Thoracic aorta (tissue), 2 donors: Measurements from ENCODE around the gene SEC24D. TPM values are rescaled to one million over a fixed set of nuclear protein-coding genes. Genes with fewer than 3 reads are reported as not detected.
"Not testable (repeated sequence)": the region's sequence is repeated elsewhere in the genome, so short reads cannot be mapped to it uniquely, and the experiment has no call there.

Source experiments
- ATAC-seq: fragments of 150-250 bp; one replicate; pipeline ENCODE4 v1.8.0; 2017; ENCODE audit warnings: low read depth; ENCODE audit not compliant: insufficient number of reproducible peaks, low FRiP score
- DNase-seq: peaks from one replicate; pipeline ENCODE4 v3.0.0-alpha.2; 2020; ENCODE audit warnings: low spot score
- H3K27ac ChIP-seq, 2 donors: fragments of 200-600 bp; sonication (generic); 1 replicate in 1 of 2; 2 replicates in 1 of 2; pipeline ENCODE4 v1.5.1; 2016; ENCODE audit warnings: mild to moderate bottlenecking in 2 of 2, moderate library complexity in 2 of 2
- H3K27me3 ChIP-seq: fragments of 200-600 bp; sonication (generic); replicated peaks from 2 replicates; pipeline ENCODE4 v1.6.0; 2016; ENCODE audit warnings: mild to moderate bottlenecking; ENCODE audit not compliant: insufficient read depth
- H3K36me3 ChIP-seq: fragments of 200-600 bp; sonication (generic); one replicate; pipeline ENCODE4 v1.5.1; 2016
- H3K4me1 ChIP-seq, 2 donors: fragments of 200-600 bp; sonication (generic); 1 replicate in 1 of 2; 2 replicates in 1 of 2; pipeline versions ENCODE4 v1.5.1 to v1.6.0; 2016; ENCODE audit warnings: low read depth in 2 of 2, mild to moderate bottlenecking in 1 of 2; ENCODE audit not compliant: control insufficient read depth in 1 of 2
- H3K4me3 ChIP-seq: fragments of 200-600 bp; sonication (generic); 2 replicates; pipeline ENCODE4 v1.5.1; 2016; ENCODE audit warnings: mild to moderate bottlenecking
- H3K9me3 ChIP-seq: fragments of 200-600 bp; sonication (generic); 2 replicates; pipeline ENCODE4 v1.5.1; 2016
- CTCF ChIP-seq: fragments of 200-600 bp; sonication (generic); IDR thresholded peaks from one replicate; pipeline ENCODE4 v1.5.1; 2019; ENCODE audit warnings: antibody characterized with exemption
- total RNA-seq, 2 donors: library from RNA; depleted of rRNA; stranded (reverse); fragments of >200 nt; gene quantifications; one replicate each; pipeline versions ENCODE4 v1.1.0 to v1.2.3, GENCODE V29; 2016

SEC24D gene
- total RNA-seq, 2 donors from 2014 or later: 97.7 to 108 TPM

GRCh38 chr4:118879409-118879808 is 43.5 kb upstream of the SEC24D start:
- DNase-seq (no peak), ATAC-seq (no peak)
- H3K4me3 ChIP-seq: no peak overlapping the region
- H3K4me1 ChIP-seq: no peaks in the 10 kb centered on the region
- no peaks in the 10 kb centered on the region for H3K36me3 ChIP-seq
- TF ChIP-seq CTCF: no peak
- no peaks in the 10 kb centered on the region for H3K9me3 ChIP-seq
- no peaks in the 10 kb centered on the region for H3K27me3 ChIP-seq
- no peak overlapping the region for H3K27ac ChIP-seq

- H3K27ac ChIP-seq, H3K27me3 ChIP-seq, ATAC-seq, DNase-seq, H3K9me3 ChIP-seq, H3K4me3 ChIP-seq, H3K4me1 ChIP-seq, H3K36me3 ChIP-seq: not testable (repeated sequence)
These were observed 42.6 kb upstream of the SEC24D start for GRCh38 chr4:118878507-118878906.

DNA sequence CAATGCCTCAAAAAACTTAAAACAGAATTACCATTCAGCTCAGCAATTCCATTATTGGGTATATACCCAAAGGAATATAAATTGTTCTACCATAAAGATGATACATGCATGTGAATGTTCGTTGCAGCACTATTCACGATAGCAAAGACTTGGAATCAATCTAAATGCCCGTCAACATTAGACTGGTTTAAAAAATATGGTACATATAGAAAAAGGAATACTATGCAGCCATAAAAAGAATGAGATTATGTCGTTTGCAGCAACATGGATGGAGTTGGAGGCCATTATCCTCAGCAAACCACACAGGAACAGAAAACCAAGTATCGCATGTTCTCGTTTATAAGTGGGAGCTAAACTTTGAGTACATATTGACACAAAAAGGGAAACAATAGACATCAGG is 41.9 kb upstream of the SEC24D start:
- no peak for ATAC-seq
- H3K4me1 ChIP-seq: no peaks in the 10 kb centered on the region
- H3K36me3 ChIP-seq: no peaks in the 10 kb centered on the region
- DNase-seq: no peak
- TF ChIP-seq CTCF: no peak
- H3K9me3 ChIP-seq: no peaks in the 10 kb centered on the region
- H3K27me3 ChIP-seq: no peaks in the 10 kb centered on the region
- no peak overlapping the region for H3K4me3 ChIP-seq
- no peak overlapping the region for H3K27ac ChIP-seq

DNA sequence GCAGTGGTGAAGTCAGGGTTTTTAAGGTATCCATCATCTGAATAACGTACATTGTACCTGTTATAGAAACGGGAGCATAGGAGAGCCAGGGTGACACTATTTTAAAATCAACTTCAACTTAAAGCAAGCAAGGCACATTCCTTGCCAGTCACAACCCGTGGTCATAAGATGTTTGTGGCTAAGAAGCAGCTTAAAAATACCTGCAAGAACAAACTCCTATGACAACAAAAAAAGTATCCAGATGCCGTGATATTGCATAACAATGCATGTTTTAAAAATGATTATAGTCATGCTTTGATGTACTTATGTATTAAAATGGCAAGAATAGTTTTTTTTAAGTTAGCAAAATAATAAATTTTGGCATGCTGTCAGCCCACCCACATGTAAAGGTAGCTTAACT is 36.3 kb upstream of the SEC24D start:
- Histone ChIP-seq H3K4me3 (no peak overlapping the region), H3K4me1 (peaks cover 0 to 8% of the 10 kb centered on the region in 2 donors), H3K36me3 (no peaks in the 10 kb centered on the region), H3K27ac (no peak overlapping the region), H3K9me3 (no peaks in the 10 kb centered on the region), H3K27me3 (no peaks in the 10 kb centered on the region)
- ATAC-seq (no peak), DNase-seq (no peak)
- no peak for TF ChIP-seq CTCF

- Histone ChIP-seq H3K4me1 (peaks cover 0 to 16% of the 10 kb centered on the region in 2 donors), H3K4me3 (no peak overlapping the region), H3K27me3 (no peaks in the 10 kb centered on the region), H3K9me3 (no peaks in the 10 kb centered on the region), H3K36me3 (no peaks in the 10 kb centered on the region), H3K27ac (no peak overlapping the region)
- ATAC-seq (no peak), DNase-seq (no peak)
- no peak for TF ChIP-seq CTCF
These were observed 33.9 kb upstream of the SEC24D start for GRCh38 chr4:118869808-118870342.
